Kidney (tissue), 14 donors: ENCODE results near the gene RPS6KA2. TPM values are rescaled to one million over a fixed set of nuclear protein-coding genes. Genes with fewer than 3 reads are reported as not detected.
"Not testable (repeated sequence)": the region's sequence is repeated elsewhere in the genome, so short reads cannot be mapped to it uniquely, and the experiment has no call there.

Experiments used
- DNase-seq, 5 donors: peaks; one replicate each; pipeline ENCODE4 v3.0.0-alpha.2; 2013 to 2020
- FAIRE-seq: peaks from 2 replicates; lab custom pipeline; 2012; peaks lifted over from hg19 to GRCh38; lab: Jason Lieb, UNC
- H3K27ac ChIP-seq, 2 donors: one replicate each; pipeline ENCODE4 v1.7.0; 2013; ENCODE audit warnings: low read depth in 2 of 2, low read length in 2 of 2, inconsistent platforms in 1 of 2
- H3K27me3 ChIP-seq: one replicate; pipeline ENCODE4 v1.7.1; 2013; ENCODE audit warnings: low read length, inconsistent platforms; ENCODE audit not compliant: control insufficient read depth, insufficient read depth
- H3K36me3 ChIP-seq, 3 donors: one replicate each; pipeline versions ENCODE4 v1.7.0 to v1.7.1; 2013; ENCODE audit warnings: low read length in 3 of 3, control low read depth in 1 of 3, inconsistent platforms in 1 of 3; ENCODE audit not compliant: insufficient read depth in 3 of 3, control insufficient read depth in 2 of 3
- H3K4me1 ChIP-seq, 3 donors: one replicate each; pipeline versions ENCODE4 v1.7.0 to v1.7.1; 2013; ENCODE audit warnings: low read length in 3 of 3, inconsistent platforms in 1 of 3, low read depth in 1 of 3; ENCODE audit not compliant: control insufficient read depth in 2 of 3, insufficient read depth in 2 of 3
- H3K4me3 ChIP-seq, 3 donors: one replicate each; pipeline versions ENCODE4 v1.7.0 to v1.8.1; 2013; ENCODE audit warnings: low read length in 3 of 3, control low read depth in 1 of 3, inconsistent platforms in 1 of 3
- H3K9ac ChIP-seq, 3 donors: one replicate each; pipeline versions ENCODE4 v1.7.0 to v1.7.1; 2013; ENCODE audit warnings: low read length in 3 of 3, control low read depth in 1 of 3, inconsistent platforms in 1 of 3
- H3K9me3 ChIP-seq, 3 donors: one replicate each; pipeline versions ENCODE4 v1.7.0 to v1.7.1; 2013; ENCODE audit warnings: low read length in 3 of 3, control low read depth in 1 of 3, inconsistent platforms in 1 of 3; ENCODE audit not compliant: control insufficient read depth in 2 of 3, insufficient read depth in 1 of 3
- intact Hi-C: fragments of 100-400 bp; cut with DNase I; formaldehyde crosslinking; loops from one replicate; pipeline ENCODE4 v1.11.1; 2022
- polyA plus RNA-seq: library from polyadenylated mRNA; stranded (reverse); fragments of 350-450 nt; fragmentation: Illumina TruSeq; extraction: RNeasy Lipid Tissue Mini Kit (QIAGEN cat#74804); gene quantifications from one replicate; pipeline ENCODE4 v1.2.3, GENCODE V29; 2014; ENCODE audit warnings: low read depth, low replicate concordance; ENCODE audit not compliant: insufficient read depth
- total RNA-seq: library from RNA; stranded (reverse); fragmentation: NEBNext Ultra II Directional; extraction: Animal tissue kit (Norgen Biotek cat#: 25700); gene quantifications from one replicate; pipeline ENCODE4 v1.2.1, GENCODE V29; 2021
- TF ChIP-seq, protein P1 (sequence below): IDR thresholded peaks from 3 replicates; pipeline ENCODE4 v1.5.1; 2012; ENCODE audit warnings: mild to moderate bottlenecking, moderate library complexity, borderline replicate concordance; ENCODE audit not compliant: insufficient read depth; ENCODE audit errors: extremely low read depth
- donor health status: control.
- donor health status: control.
- donor health status: control.
- donor health status: control.
- donor health status: control.
- donor health status: DM: yes; HTN: yes; CAD: no.
- donor health status: Normal renal cell carcinoma (clear cell type).

Gene RPS6KA2
- total and polyA plus RNA-seq, 2 donors from 2014 or later = 12.3 to 61.2 TPM

DNA sequence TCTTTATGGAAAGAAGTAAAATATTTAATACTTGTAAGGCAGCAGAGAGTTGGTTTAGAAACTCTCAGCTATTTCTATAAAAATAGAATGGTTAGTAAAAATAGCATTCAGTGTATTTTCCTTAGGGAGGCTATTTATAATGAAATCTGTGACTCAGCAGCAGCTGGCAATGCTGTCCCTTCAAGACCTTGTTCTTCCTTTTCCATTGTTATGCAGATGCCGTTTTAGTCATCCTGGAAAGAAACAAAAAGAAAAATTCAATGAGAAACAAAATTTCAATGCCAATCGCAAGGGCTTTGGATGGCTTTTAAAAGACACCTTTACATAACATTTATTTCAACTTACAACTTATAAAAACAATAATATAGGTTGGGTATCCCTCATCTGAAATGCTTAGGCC, 261.8 kb downstream of the RPS6KA2 start:
- Histone ChIP-seq H3K9me3 (no peaks in the 10 kb centered on the region), H3K36me3 (peaks cover 0 to 31% (median 10%) of the 10 kb centered on the region in 3 donors), H3K27ac (no peak overlapping the region), H3K4me3 (no peak overlapping the region), H3K27me3 (no peaks in the 10 kb centered on the region), H3K4me1 (no peaks in the 10 kb centered on the region), H3K9ac (no peak overlapping the region)
- DNase-seq = no peak
- no peak for FAIRE-seq
- TF ChIP-seq, protein P1, sequence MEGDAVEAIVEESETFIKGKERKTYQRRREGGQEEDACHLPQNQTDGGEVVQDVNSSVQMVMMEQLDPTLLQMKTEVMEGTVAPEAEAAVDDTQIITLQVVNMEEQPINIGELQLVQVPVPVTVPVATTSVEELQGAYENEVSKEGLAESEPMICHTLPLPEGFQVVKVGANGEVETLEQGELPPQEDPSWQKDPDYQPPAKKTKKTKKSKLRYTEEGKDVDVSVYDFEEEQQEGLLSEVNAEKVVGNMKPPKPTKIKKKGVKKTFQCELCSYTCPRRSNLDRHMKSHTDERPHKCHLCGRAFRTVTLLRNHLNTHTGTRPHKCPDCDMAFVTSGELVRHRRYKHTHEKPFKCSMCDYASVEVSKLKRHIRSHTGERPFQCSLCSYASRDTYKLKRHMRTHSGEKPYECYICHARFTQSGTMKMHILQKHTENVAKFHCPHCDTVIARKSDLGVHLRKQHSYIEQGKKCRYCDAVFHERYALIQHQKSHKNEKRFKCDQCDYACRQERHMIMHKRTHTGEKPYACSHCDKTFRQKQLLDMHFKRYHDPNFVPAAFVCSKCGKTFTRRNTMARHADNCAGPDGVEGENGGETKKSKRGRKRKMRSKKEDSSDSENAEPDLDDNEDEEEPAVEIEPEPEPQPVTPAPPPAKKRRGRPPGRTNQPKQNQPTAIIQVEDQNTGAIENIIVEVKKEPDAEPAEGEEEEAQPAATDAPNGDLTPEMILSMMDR = no peak
- intact Hi-C loops = no loop called here

DNA sequence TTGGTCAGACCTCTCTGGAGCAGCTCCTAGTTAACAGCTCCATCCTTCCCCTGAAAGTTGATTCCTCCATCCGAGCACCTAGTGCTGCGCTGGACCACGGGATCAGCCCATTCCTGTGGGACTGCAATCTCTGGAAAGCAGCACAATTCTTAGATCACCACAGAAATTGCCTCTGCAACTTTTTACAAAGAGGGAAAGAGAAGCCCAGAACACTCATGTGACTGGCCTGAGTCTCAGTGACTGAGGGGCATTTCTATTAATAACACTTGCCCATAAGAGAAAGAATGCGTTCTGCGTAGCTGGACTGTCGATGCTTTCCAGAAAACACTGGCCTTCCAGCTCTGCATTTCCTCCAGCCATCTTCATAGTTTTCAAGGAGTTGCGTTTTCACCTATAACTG, 262.6 kb downstream of the RPS6KA2 start:
- intact Hi-C loops = no loop called here
- Histone ChIP-seq H3K27ac (no peak overlapping the region), H3K27me3 (no peaks in the 10 kb centered on the region), H3K4me1 (no peaks in the 10 kb centered on the region), H3K36me3 (peaks cover 0 to 31% (median 10%) of the 10 kb centered on the region in 3 donors), H3K9ac (no peak overlapping the region), H3K4me3 (no peak overlapping the region), H3K9me3 (no peaks in the 10 kb centered on the region)
- TF ChIP-seq, protein P1 = no peak
- DNase-seq = no peak
- no peak for FAIRE-seq

DNA sequence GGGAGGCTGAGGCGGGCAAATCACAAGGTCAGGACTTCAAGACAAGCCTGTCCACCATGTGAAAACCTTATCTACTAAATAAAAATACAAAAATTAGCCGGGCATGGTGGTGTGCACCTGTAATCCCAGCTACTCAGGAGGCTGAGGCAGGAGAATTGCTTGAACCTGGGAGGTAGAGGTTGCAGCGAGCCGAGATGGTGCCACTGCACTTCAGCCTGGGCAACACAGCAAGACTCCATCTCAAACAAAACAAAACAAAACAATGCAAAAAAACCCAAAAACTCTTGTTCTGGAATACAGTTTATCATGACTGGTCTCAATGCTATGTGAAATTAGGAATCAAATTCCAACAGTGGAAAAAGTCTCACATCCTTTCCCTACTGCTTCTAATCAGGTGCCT, 264.6 kb downstream of the RPS6KA2 start:
- H3K4me1 ChIP-seq, intact Hi-C loops, H3K27ac ChIP-seq, H3K9ac ChIP-seq, H3K9me3 ChIP-seq, DNase-seq, FAIRE-seq, H3K4me3 ChIP-seq, H3K27me3 ChIP-seq: not testable (repeated sequence)
- H3K36me3 ChIP-seq = peaks cover 0 to 31% (median 10%) of the 10 kb centered on the region in 3 donors

DNA sequence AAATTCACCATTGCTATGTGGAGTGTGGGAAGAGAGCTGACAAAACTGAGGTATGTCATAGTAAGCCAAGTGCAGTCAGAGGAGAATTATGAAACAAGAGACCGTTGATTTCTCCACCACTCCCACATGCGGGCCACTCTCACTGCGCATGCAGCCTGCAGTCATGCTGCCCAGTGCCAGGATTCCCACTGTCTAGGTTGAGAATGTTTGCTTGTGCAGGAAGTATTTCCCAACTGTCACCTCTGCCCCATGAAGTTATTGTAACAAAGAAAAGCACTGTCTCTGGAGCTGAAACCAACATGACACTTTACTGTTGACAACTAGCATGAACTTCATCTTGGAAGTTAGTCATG, 266.0 kb downstream of the RPS6KA2 start:
- no peak overlapping the region for H3K27ac ChIP-seq
- no peak overlapping the region for H3K9ac ChIP-seq
- H3K9me3 ChIP-seq = no peaks in the 10 kb centered on the region
- peaks cover 0 to 25% (median 8%) of the 10 kb centered on the region in 3 donors for H3K36me3 ChIP-seq
- intact Hi-C loops = no loop called here
- no peak for DNase-seq
- no peak overlapping the region for H3K4me3 ChIP-seq
- TF ChIP-seq, protein P1 = no peak
- no peak for FAIRE-seq
- H3K4me1 ChIP-seq = no peaks in the 10 kb centered on the region
- no peaks in the 10 kb centered on the region for H3K27me3 ChIP-seq
